Stimulated activated CD4-positive, alpha-beta T cell treated with anti-CD3 and anti-CD28 coated beads, Interleukin-4, amount 100 ng/mL, for 24 hours (primary cell): ENCODE data around the gene MOV10L1.
"Not testable (repeated sequence)": the region's sequence is repeated elsewhere in the genome, so short reads cannot be mapped to it uniquely, and the experiment has no call there.

Source experiments
- DNase-seq: peaks from one replicate; pipeline ENCODE4 v3.0.0-alpha.2; 2020

MOV10L1 gene

GRCh38 chr22:50139843-50140415 lies 50.1 kb downstream of the MOV10L1 start:
- no peak for DNase-seq

- DNase-seq = no peak
Measured at GRCh38 chr22:50140615-50141014, 50.8 kb downstream of the MOV10L1 start.

DNA sequence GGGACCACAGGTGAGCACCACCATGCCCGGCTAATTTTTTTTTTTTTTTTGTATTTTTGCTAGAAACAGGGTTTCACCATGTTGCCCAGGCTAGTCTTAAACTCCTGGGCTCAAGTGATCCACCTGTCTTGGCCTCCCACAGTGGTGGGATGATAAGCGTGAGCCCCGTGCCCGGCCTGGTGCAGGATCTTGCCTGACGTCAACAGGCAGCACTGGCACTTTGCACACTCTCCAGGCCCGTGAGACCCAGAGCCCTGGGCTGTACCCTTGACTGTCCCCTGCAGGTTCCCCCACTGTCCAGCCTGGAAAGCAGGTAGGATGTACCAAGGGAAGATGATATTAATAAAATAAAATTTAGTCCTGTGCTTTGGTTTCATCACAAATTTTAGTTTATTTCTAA lies 51.7 kb downstream of the MOV10L1 start:
- no peak for DNase-seq

- DNase-seq = no peak
Measured at GRCh38 chr22:50141891-50142363, 52.1 kb downstream of the MOV10L1 start.

- no peak for DNase-seq
Measured at GRCh38 chr22:50143096-50143495, 53.3 kb downstream of the MOV10L1 start.

GRCh38 chr22:50144005-50144614 lies 54.3 kb downstream of the MOV10L1 start:
- DNase-seq = no peak

GRCh38 chr22:50145721-50146438 lies 56.1 kb downstream of the MOV10L1 start:
- DNase-seq = no peak

GRCh38 chr22:50146439-50147238 lies 56.8 kb downstream of the MOV10L1 start:
- no peak for DNase-seq

- not testable (repeated sequence) for DNase-seq
Measured at GRCh38 chr22:50147258-50148165, 57.7 kb downstream of the MOV10L1 start.

GRCh38 chr22:50148166-50148500 lies 58.3 kb downstream of the MOV10L1 start:
- DNase-seq = no peak

- DNase-seq = peak; percentile 72
Measured at GRCh38 chr22:50148991-50149721, 59.4 kb downstream of the MOV10L1 start.

DNA sequence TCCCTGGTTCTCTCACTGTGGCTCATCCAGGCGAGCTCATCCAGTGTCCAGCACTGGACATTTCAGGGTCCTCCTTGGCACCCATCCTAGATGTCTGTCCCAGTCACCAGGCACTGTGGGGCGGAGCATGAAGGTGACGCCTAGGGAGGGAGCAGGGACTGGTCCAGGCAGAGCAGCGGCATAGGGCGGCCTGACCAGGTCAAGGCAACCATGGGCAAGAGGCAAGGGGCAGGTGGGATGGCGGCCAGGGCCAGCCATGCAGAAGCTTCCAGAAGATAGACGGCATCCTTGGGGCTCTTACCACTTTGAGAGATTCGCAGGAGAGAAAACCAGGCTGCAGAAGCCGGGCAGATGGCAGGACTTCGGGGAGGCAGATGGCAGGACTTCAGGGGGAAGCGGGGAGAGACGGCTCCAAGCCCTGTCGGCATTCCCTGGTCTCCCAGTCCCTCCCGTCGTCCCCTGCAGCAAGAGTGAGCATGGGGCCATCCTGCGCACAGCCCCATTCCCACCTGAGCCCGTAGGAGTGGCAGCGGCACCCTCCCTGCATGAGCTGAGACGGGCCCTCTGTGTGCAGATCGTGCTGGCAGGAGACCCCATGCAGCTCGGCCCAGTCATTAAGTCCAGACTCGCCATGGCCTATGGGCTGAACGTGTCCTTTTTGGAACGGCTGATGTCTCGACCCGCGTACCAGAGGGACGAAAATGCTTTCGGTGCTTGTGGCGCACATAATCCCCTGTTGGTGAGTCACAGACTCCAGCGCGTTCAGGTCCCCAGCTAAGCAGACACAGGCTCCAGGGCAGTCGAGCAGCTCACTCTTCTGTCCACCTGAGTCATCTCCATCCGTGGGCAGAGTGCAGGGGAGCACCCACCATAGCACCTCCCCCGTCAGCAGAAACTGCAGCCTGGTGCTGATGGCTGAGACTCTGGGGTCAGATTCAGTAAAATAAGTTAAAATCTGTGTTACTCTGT lies 60.6 kb downstream of the MOV10L1 start:
- DNase-seq = no peak

- no peak for DNase-seq
Measured at GRCh38 chr22:50151571-50152537, 62.0 kb downstream of the MOV10L1 start.

DNA sequence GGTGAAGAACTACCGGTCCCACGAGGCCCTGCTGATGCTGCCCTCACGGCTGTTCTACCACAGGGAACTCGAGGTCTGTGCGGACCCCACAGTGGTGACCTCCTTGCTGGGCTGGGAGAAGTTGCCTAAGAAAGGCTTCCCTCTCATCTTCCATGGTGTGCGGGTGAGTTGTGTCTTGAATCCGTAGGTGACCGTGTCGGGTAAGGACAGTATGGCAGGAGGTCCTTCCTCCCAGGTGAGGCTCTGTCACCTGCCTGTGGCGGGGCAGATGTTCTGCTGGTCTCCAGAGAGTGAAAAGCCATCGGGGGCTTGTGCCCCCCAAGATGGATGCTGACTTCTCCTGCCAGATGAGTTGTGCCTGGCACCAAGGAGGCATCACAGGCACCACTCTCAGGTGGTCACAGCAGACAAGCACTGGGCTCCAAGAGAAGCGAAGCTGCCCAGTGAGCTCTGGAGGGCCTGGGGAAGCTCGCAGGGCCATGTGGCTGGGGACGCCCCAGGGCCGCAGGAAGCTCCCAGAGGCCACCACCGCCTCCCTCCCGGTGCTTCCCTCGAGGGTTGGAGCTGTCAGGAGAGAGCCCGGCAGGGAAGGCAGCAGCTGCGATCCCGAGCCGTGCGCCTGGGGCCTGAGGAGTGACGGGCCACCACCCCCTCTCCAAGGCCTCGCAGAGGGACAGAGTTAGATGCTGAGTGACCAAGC lies 63.4 kb downstream of the MOV10L1 start:
- no peak for DNase-seq

DNA sequence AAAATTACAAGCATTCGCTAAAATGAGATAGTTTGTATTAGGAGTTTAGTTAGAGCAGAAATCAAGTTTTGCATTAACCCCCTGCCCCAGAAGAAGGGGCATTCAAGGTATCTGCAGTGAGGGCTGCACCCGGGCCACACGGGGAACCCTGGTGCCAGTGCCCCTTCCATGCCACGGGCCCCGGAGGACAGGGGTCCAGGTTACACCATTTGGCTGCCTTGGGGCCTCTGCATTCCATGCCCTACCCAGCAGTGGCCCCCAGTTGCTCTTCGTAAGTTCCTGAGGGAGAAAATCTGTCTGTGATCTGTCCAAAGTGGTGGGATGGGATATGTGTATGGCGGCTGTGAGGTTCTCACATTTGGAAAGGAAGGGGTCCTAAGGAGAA lies 63.9 kb downstream of the MOV10L1 start:
- DNase-seq = no peak

DNA sequence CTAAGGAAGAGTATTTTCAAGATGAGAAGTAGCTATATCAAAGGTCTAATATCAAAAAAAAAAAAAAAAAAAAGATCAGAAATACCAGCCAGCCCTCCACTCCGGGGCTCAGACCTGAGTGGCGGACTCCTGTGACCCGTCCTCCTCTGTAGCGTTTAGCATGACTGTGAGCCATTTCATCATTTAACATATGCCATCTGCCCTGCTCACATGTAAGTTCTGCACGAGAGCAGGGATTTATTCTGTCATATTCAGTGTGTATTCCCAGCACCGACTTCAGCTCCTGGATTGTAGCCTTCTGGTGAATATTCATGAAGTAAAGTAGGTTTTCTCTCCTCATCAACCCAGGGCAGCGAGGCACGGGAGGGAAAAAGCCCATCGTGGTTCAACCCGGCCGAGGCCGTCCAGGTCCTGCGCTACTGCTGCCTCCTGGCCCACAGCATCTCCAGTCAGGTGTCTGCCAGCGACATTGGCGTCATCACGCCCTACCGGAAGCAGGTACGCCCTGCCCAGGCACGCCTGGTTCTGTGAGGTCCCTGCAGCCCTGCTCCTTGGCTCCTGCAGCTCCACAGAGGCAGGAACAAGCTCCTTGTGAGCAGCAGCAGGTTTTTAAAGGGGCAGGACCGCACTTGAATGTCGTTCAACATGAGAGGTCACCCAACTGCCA lies 68.0 kb downstream of the MOV10L1 start:
- DNase-seq = no peak

- DNase-seq = no peak
Measured at GRCh38 chr22:50160947-50161346, 71.1 kb downstream of the MOV10L1 start.
